ENCODE measurements around the gene SLC35F1.

- no peak for TF ChIP-seq ZNF274 (IDR thresholded peaks at IDR 0.05; ENCODE audit: low read depth, low read length)
- TF ChIP-seq YY1 (IDR thresholded peaks at IDR 0.05; ENCODE audit: insufficient read depth, insufficient read length), result no peak
Observed at GRCh38 chr6:118171852-118172251, 264.8 kb downstream of the SLC35F1 start.
